Measurements from ENCODE around the gene RESF1. TPM values are rescaled to one million over a fixed set of nuclear protein-coding genes. Genes with fewer than 3 reads are reported as not detected.

RESF1 gene
- total RNA-seq, 1 experiment from 2014 or later, result 172 TPM

DNA sequence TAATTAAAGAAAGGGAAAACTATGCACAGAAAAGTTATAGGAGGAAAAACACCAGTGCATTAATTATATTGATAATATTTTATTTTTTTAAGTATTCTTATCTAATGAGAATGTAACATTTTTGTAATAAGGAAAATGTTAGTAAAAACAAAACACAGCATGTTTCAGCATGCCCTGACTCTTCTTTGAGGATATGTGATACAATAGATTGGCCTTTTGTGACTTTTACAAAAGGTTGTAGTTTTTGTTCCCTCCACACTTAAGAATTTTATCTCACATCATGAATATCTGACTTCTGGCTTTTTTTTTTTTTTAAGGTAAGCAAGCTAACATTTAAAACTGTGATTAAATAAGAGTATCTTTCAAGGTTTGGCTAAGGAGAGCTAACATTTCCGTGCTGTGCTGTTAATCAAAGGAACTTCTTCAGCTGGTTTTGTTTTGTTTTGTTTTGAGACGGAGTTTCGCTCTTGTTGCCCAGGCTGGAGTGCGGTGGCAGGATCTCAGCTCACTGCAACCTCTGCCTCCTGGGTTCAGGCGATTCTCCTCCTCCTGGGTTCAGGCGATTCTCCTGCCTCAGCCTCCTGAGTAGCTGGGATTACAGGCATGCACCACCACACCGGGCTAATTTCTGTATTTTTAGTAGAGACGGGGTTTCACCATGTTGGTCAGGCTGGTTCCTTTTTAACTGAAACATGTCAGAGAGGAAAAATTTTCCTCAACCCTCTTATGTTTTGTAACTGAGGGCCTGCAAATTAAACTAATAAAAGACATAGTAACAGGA is 30.8 kb upstream of the RESF1 start:
- H3K9me3 ChIP-seq (ENCODE audit: control insufficient read depth, low read depth, low read length), result peaks cover 7% of the 10 kb centered on the region
- no peak overlapping the region for H2BK20ac ChIP-seq (ENCODE audit: low read depth, low read length, poor library complexity, severe bottlenecking)
- no peak overlapping the region for H3K14ac ChIP-seq (ENCODE audit: insufficient read depth, low read length)
- H3K27me3 Mint-ChIP-seq (ENCODE audit: low read depth), result no peaks in the 10 kb centered on the region
- DNase-seq, result no peak
- no peak overlapping the region for H3K18ac ChIP-seq (ENCODE audit: insufficient read length, low read depth, low read length)
- TF ChIP-seq, protein P1, sequence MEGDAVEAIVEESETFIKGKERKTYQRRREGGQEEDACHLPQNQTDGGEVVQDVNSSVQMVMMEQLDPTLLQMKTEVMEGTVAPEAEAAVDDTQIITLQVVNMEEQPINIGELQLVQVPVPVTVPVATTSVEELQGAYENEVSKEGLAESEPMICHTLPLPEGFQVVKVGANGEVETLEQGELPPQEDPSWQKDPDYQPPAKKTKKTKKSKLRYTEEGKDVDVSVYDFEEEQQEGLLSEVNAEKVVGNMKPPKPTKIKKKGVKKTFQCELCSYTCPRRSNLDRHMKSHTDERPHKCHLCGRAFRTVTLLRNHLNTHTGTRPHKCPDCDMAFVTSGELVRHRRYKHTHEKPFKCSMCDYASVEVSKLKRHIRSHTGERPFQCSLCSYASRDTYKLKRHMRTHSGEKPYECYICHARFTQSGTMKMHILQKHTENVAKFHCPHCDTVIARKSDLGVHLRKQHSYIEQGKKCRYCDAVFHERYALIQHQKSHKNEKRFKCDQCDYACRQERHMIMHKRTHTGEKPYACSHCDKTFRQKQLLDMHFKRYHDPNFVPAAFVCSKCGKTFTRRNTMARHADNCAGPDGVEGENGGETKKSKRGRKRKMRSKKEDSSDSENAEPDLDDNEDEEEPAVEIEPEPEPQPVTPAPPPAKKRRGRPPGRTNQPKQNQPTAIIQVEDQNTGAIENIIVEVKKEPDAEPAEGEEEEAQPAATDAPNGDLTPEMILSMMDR (conservative IDR thresholded peaks at IDR 0.05), result no peak
- H3K4me1 Mint-ChIP-seq, result peaks cover 4 to 11% of the 10 kb centered on the region in 2 experiments
- no peak overlapping the region for H3K4me2 ChIP-seq (ENCODE audit: insufficient read depth, insufficient read length, low read length)
- no peak overlapping the region for H4K91ac ChIP-seq (ENCODE audit: insufficient read length, low read depth, low read length)
- H3K27ac ChIP-seq (ENCODE audit: insufficient read length, low read depth, low read length), result no peak overlapping the region
- H4K8ac ChIP-seq (replicated peaks; ENCODE audit: insufficient read length, low read depth, low read length), result no peak overlapping the region
- no peak overlapping the region for H3K4ac ChIP-seq (ENCODE audit: low read depth, low read length)
- H2AFZ ChIP-seq (ENCODE audit: low read length), result no peak overlapping the region
- H3K27me3 ChIP-seq (ENCODE audit: insufficient read depth, low read length), result no peaks in the 10 kb centered on the region
- H3K4me3 Mint-ChIP-seq, result no peak overlapping the region
- H2BK120ac ChIP-seq (ENCODE audit: low read depth, low read length, poor library complexity, severe bottlenecking), result no peak overlapping the region
- no peak overlapping the region for H3K9ac ChIP-seq (ENCODE audit: extremely low read depth, insufficient read length, low read length)
- H2AK5ac ChIP-seq (ENCODE audit: insufficient read length, low read length), result no peak overlapping the region
- no peak overlapping the region for H2BK5ac ChIP-seq (ENCODE audit: insufficient read length, low read length)
- peaks cover 13 to 17% of the 10 kb centered on the region in 2 experiments for H3K9me3 Mint-ChIP-seq
- no peak overlapping the region for H3K23ac ChIP-seq (ENCODE audit: insufficient read length, low read depth, low read length)
- H2BK15ac ChIP-seq (ENCODE audit: low read depth, low read length), result no peak overlapping the region
- H4K20me1 ChIP-seq (ENCODE audit: control insufficient read depth, insufficient read depth, insufficient read length), result no peaks in the 10 kb centered on the region
- no peak overlapping the region for H3K56ac ChIP-seq (ENCODE audit: insufficient read length, low read depth, low read length)
- no peaks in the 10 kb centered on the region for H3K79me1 ChIP-seq (ENCODE audit: insufficient read depth, low read depth, low read length, poor library complexity, severe bottlenecking)
- no CpG with 5 or more reads among the region's 8 CpGs for WGBS (ENCODE audit: extremely low coverage, insufficient read length, low lambda C conversion rate)
- H3K4me1 ChIP-seq (ENCODE audit: insufficient read depth, low read length), result peaks cover 3% of the 10 kb centered on the region; the same call in 1 of the 2 replicates
- no peaks in the 10 kb centered on the region for H3K79me2 ChIP-seq (ENCODE audit: insufficient read depth, low read length)
- H4K5ac ChIP-seq (ENCODE audit: insufficient read length, low read depth, low read length), result no peak overlapping the region
- no peaks in the 10 kb centered on the region for H3K23me2 ChIP-seq (ENCODE audit: insufficient read length, low read depth, low read length, poor library complexity, severe bottlenecking)
- H3K27ac Mint-ChIP-seq, result peak overlapping the region in 2 of 3 experiments; percentile 63 to 74; a peak in 3 of 7 replicates
- no peak overlapping the region for H3T11ph ChIP-seq (ENCODE audit: low read length)
- peaks cover 2 to 18% (median 14%) of the 10 kb centered on the region in 3 experiments for H3K36me3 Mint-ChIP-seq (ENCODE audit: insufficient read depth in 1 of 3, low read depth in 3 of 3)
- H2BK12ac ChIP-seq (ENCODE audit: insufficient read length, low read depth, low read length), result no peak overlapping the region
